ENCODE measurements around the gene EPX. TPM values are rescaled to one million over a fixed set of nuclear protein-coding genes. Genes with fewer than 3 reads are reported as not detected.

Gene EPX
- polyA plus RNA-seq, 2 of the 4 experiments (the other 2 are of a cell fraction), result not detected

GRCh38 chr17:58217766-58218165, 25.2 kb downstream of the EPX start (continued):
- no peak for TF ChIP-seq CTCF (IDR thresholded peaks at IDR 0.05)
- no peak for TF ChIP-seq ZC3H11A (IDR thresholded peaks at IDR 0.05)
- TF ChIP-seq ZNF302 (CRISPR knock-in tag; IDR thresholded peaks at IDR 0.05), result no peak
- no peak for TF ChIP-seq MAFK (IDR thresholded peaks at IDR 0.05; ENCODE audit: partially characterized antibody)
- no peak for TF ChIP-seq HOXB5 (CRISPR knock-in tag; IDR thresholded peaks at IDR 0.05)

GRCh38 chr17:58219007-58219788, 26.7 kb downstream of the EPX start, which contains the start of gene MKS1:
MKS1 (minus strand) TSS chr17:58219255; CDS start chr17:58219230, 25 bp downstream.
- ChIA-PET CTCF (interaction anchor here (0.7 to 6.6 kb wide), 12 partner anchors 10 to 284 kb away, joined by 3 to 62 read pairs (median 5); partner anchors contain the start of gene LPO), POLR2A (interaction anchor here (0.5 to 1.8 kb wide), 6 partner anchors 11 to 782 kb away, joined by 3 to 6 read pairs (median 4); partner anchors contain the start of gene SUPT4H1)
- Histone ChIP-seq H3K4me1 (peaks cover 9% of the 10 kb centered on the region; the same call in 2 of the 3 replicates), H3K9me3 (no peaks in the 10 kb centered on the region), H3K27ac (peak within 1 kb of the TSS; percentile 85 to 89), H3K4me3 (peak within 1 kb of the TSS; percentile 77), H3K4me2 (peak within 1 kb of the TSS; percentile 75)
- DNase-seq (ENCODE audit: low read depth in 1 of 2, low spot score in 1 of 2) (peak; percentile 95 to 100), FAIRE-seq (peak; percentile 73), ATAC-seq (peak; percentile 98 to 100)
- WGBS (ENCODE audit: missing lambda C conversion rate), result 5% methylated on average over 56 of the region's 56 CpGs
- TF ChIP-seq ZC3H11A (IDR thresholded peaks at IDR 0.05) (no peak), POLR2AphosphoS2 (conservative IDR thresholded peaks at IDR 0.05; ENCODE audit: low read length) (no peak), JUNB (IDR thresholded peaks at IDR 0.05) (no peak), JUN (IDR thresholded peaks at IDR 0.05) (peak; percentile 22 to 85; a peak in 2 of 5 replicates), CHD4 (IDR thresholded peaks at IDR 0.05; ENCODE audit: borderline replicate concordance) (no peak), HOXB13 (CRISPR knock-in tag; IDR thresholded peaks at IDR 0.05; ENCODE audit: low read depth) (no peak), HES2 (IDR thresholded peaks at IDR 0.05) (no peak), FOSB (CRISPR knock-in tag; IDR thresholded peaks at IDR 0.05) (peak; percentile 18; the same call in 1 of the 2 replicates), HOXA7 (CRISPR knock-in tag; IDR thresholded peaks at IDR 0.05) (no peak), USF2 (IDR thresholded peaks at IDR 0.05) (no peak), RFX5 (IDR thresholded peaks at IDR 0.05) (no peak; the same call in 1 of the 2 replicates), HEYL (CRISPR knock-in tag; IDR thresholded peaks at IDR 0.05) (no peak), MAZ (IDR thresholded peaks at IDR 0.05; ENCODE audit: borderline replicate concordance, low read depth, low read length) (no peak), MAX (IDR thresholded peaks at IDR 0.05) (peak; percentile 76), POLR2A (IDR thresholded peaks at IDR 0.05; ENCODE audit: low read length) (peak; percentile 93), MAFK (IDR thresholded peaks at IDR 0.05; ENCODE audit: partially characterized antibody) (peak; percentile 1), NPAS2 (CRISPR knock-in tag; IDR thresholded peaks at IDR 0.05; ENCODE audit: borderline replicate concordance) (no peak), RAD21 (conservative IDR thresholded peaks at IDR 0.05 in 1 of 2, IDR thresholded peaks at IDR 0.05 in 1 of 2) (no peak), CBX8 (IDR thresholded peaks at IDR 0.05) (no peak)
- TF ChIP-seq, protein P1, sequence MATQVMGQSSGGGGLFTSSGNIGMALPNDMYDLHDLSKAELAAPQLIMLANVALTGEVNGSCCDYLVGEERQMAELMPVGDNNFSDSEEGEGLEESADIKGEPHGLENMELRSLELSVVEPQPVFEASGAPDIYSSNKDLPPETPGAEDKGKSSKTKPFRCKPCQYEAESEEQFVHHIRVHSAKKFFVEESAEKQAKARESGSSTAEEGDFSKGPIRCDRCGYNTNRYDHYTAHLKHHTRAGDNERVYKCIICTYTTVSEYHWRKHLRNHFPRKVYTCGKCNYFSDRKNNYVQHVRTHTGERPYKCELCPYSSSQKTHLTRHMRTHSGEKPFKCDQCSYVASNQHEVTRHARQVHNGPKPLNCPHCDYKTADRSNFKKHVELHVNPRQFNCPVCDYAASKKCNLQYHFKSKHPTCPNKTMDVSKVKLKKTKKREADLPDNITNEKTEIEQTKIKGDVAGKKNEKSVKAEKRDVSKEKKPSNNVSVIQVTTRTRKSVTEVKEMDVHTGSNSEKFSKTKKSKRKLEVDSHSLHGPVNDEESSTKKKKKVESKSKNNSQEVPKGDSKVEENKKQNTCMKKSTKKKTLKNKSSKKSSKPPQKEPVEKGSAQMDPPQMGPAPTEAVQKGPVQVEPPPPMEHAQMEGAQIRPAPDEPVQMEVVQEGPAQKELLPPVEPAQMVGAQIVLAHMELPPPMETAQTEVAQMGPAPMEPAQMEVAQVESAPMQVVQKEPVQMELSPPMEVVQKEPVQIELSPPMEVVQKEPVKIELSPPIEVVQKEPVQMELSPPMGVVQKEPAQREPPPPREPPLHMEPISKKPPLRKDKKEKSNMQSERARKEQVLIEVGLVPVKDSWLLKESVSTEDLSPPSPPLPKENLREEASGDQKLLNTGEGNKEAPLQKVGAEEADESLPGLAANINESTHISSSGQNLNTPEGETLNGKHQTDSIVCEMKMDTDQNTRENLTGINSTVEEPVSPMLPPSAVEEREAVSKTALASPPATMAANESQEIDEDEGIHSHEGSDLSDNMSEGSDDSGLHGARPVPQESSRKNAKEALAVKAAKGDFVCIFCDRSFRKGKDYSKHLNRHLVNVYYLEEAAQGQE (IDR thresholded peaks at IDR 0.05), result no peak
- TF ChIP-seq, protein P2, sequence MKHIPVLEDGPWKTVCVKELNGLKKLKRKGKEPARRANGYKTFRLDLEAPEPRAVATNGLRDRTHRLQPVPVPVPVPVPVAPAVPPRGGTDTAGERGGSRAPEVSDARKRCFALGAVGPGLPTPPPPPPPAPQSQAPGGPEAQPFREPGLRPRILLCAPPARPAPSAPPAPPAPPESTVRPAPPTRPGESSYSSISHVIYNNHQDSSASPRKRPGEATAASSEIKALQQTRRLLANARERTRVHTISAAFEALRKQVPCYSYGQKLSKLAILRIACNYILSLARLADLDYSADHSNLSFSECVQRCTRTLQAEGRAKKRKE (CRISPR knock-in tag; IDR thresholded peaks at IDR 0.05; ENCODE audit: low read depth), result peak; percentile 68; the same call in 1 of the 2 replicates
- TF ChIP-seq, protein P3, sequence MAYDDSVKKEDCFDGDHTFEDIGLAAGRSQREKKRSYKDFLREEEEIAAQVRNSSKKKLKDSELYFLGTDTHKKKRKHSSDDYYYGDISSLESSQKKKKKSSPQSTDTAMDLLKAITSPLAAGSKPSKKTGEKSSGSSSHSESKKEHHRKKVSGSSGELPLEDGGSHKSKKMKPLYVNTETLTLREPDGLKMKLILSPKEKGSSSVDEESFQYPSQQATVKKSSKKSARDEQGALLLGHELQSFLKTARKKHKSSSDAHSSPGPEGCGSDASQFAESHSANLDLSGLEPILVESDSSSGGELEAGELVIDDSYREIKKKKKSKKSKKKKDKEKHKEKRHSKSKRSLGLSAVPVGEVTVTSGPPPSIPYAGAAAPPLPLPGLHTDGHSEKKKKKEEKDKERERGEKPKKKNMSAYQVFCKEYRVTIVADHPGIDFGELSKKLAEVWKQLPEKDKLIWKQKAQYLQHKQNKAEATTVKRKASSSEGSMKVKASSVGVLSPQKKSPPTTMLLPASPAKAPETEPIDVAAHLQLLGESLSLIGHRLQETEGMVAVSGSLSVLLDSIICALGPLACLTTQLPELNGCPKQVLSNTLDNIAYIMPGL (CRISPR knock-in tag; IDR thresholded peaks at IDR 0.05; ENCODE audit: borderline replicate concordance), result no peak
- TF ChIP-seq, protein P4, sequence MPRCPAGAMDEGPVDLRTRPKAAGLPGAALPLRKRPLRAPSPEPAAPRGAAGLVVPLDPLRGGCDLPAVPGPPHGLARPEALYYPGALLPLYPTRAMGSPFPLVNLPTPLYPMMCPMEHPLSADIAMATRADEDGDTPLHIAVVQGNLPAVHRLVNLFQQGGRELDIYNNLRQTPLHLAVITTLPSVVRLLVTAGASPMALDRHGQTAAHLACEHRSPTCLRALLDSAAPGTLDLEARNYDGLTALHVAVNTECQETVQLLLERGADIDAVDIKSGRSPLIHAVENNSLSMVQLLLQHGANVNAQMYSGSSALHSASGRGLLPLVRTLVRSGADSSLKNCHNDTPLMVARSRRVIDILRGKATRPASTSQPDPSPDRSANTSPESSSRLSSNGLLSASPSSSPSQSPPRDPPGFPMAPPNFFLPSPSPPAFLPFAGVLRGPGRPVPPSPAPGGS (IDR thresholded peaks at IDR 0.05), result peak; percentile 68; the same call in 1 of the 3 replicates
